K562 (cell line): Measurements from ENCODE around the gene ARF1. TPM values are rescaled to one million over a fixed set of nuclear protein-coding genes. Genes with fewer than 3 reads are reported as not detected.

Source experiments
- ATAC-seq: fragments of 200-7000 bp; cut with Tn5 transposase; 3 replicates; pipeline ENCODE4 v1.9.1; 2020; ENCODE audit warnings: moderate library complexity
- BruUV-seq: library from RNA; stranded (reverse); fragments of 400-500 nt; replicated peaks from 2 replicates; lab custom pipeline; 2021; lab: Mats Ljungman, UMichigan
- CTCF ChIA-PET: fragments of 300-600 bp; formaldehyde crosslinking; extraction: SDS; loops from one replicate; lab custom pipeline; 2021; ENCODE audit warnings: low intra/inter-chr PET ratio; lab: Yijun Ruan, JAX
- POLR2A ChIA-PET: fragments of 300-600, 350-650 bp; sonication (Branson Sonifier 250); formaldehyde crosslinking; extraction: SDS; loops from one replicate; lab custom pipeline; 2021; ENCODE audit warnings: antibody characterized with exemption, inconsistent platforms; lab: Yijun Ruan, JAX
- DNase-seq, 4 experiments: peaks; one replicate each; pipeline versions ENCODE4 v3.0.0 to v3.0.0-alpha.2; 2011 to 2018; ENCODE audit warnings: low spot score in 3 of 4, mixed read lengths in 3 of 4; ENCODE audit errors: extremely low read depth in 1 of 4
- FAIRE-seq: peaks from 2 replicates; lab custom pipeline; 2011; peaks lifted over from hg19 to GRCh38; lab: Jason Lieb, UNC
- H2AFZ ChIP-seq: 2 replicates; pipeline ENCODE4 v1.6.0; 2011; ENCODE audit warnings: low read depth, low read length, control low read depth, inconsistent platforms
- H3K27ac ChIP-seq: fragments of 200-600 bp; 3 replicates; pipeline ENCODE4 v1.8.0; 2011; ENCODE audit warnings: low read depth, mild to moderate bottlenecking, control low read depth, inconsistent platforms, low read length, moderate library complexity, mixed read lengths; ENCODE audit errors: extremely low read depth
- H3K27me3 ChIP-seq, 2 experiments: fragments of 300-600 bp in 1 of 2; 2 replicates in 1 of 2; 3 replicates in 1 of 2; pipeline versions ENCODE4 v1.6.0 to v1.8.0; 2011; ENCODE audit warnings: inconsistent platforms in 2 of 2, low read length in 2 of 2, mild to moderate bottlenecking in 1 of 2, mixed read lengths in 1 of 2, moderate library complexity in 1 of 2; ENCODE audit not compliant: control insufficient read depth in 2 of 2, insufficient read depth in 2 of 2
- H3K36me3 ChIP-seq: fragments of 300-600 bp; 3 replicates; pipeline ENCODE4 v1.8.0; 2011; ENCODE audit warnings: mild to moderate bottlenecking, low read length, inconsistent platforms; ENCODE audit not compliant: control insufficient read depth, insufficient read depth
- H3K4me1 ChIP-seq, 2 experiments: fragments of 200-600 bp in 1 of 2; replicated peaks in 1 of 2; 2 replicates in 1 of 2; 3 replicates in 1 of 2; pipeline versions ENCODE4 v1.5.1 to v1.8.0; 2011; ENCODE audit warnings: inconsistent platforms in 2 of 2, low read length in 2 of 2, mild to moderate bottlenecking in 1 of 2, mixed read lengths in 1 of 2, moderate library complexity in 1 of 2; ENCODE audit not compliant: control insufficient read depth in 2 of 2, insufficient read depth in 2 of 2
- H3K4me2 ChIP-seq: 2 replicates; pipeline ENCODE4 v1.6.1; 2011; ENCODE audit warnings: low read length, control low read depth, inconsistent platforms, mixed read lengths; ENCODE audit not compliant: insufficient read depth
- H3K4me3 ChIP-seq: fragments of 200-600 bp; sonication (generic), shearing (Covaris generic); 2 replicates; pipeline ENCODE4 v1.5.1; 2016; ENCODE audit warnings: control low read depth, inconsistent platforms
- H3K79me2 ChIP-seq: fragments of 200-600 bp; 3 replicates; pipeline ENCODE4 v1.8.0; 2011; ENCODE audit warnings: low read length, inconsistent platforms; ENCODE audit not compliant: control insufficient read depth, insufficient read depth
- H3K9ac ChIP-seq, 2 experiments: 2 replicates each; pipeline versions ENCODE4 v1.6.0 to v1.6.1; 2011; ENCODE audit warnings: low read depth in 2 of 2, low read length in 2 of 2, control low read depth in 1 of 2, inconsistent platforms in 1 of 2, mild to moderate bottlenecking in 1 of 2, mixed read lengths in 1 of 2; ENCODE audit not compliant: insufficient read depth in 1 of 2
- H3K9me1 ChIP-seq: one replicate; pipeline ENCODE4 v1.6.0; 2011; ENCODE audit warnings: inconsistent platforms, mild to moderate bottlenecking, low read length, moderate library complexity; ENCODE audit not compliant: control insufficient read depth, insufficient read depth
- H3K9me3 ChIP-seq: replicated peaks from 2 replicates; pipeline ENCODE4 v1.5.1; 2011; ENCODE audit warnings: low read depth, low read length, inconsistent platforms; ENCODE audit not compliant: control insufficient read depth, insufficient read depth
- H4K20me1 ChIP-seq: replicated peaks from 2 replicates; pipeline ENCODE4 v1.6.1; 2011; ENCODE audit warnings: low read length, inconsistent platforms, mixed read lengths; ENCODE audit not compliant: control insufficient read depth, insufficient read depth
- ETV6 ChIP-seq, 3 experiments: fragments of 150-350 bp in 1 of 3; sonication (generic) in 1 of 3; formaldehyde crosslinking in 1 of 3; IDR thresholded peaks; 2 replicates each; pipeline versions ENCODE4 v1.6.1 to v1.8.0; 2014 to 2022; ENCODE audit warnings: borderline replicate concordance in 2 of 3, low read depth in 2 of 3, antibody characterized with exemption in 1 of 3, low read length in 1 of 3, mild to moderate bottlenecking in 1 of 3, missing genetic modification reagents in 1 of 3
- HCFC1 ChIP-seq: IDR thresholded peaks from 2 replicates; pipeline ENCODE4 v1.6.1; 2012; ENCODE audit warnings: low read depth, low read length, improper control_type of control experiment
- PHF21A ChIP-seq: fragments of 450-650 bp; IDR thresholded peaks from 2 replicates; pipeline ENCODE4 v1.6.1; 2017; ENCODE audit warnings: low read depth, borderline replicate concordance
- RCOR1 ChIP-seq, 2 experiments: IDR thresholded peaks; 2 replicates each; pipeline ENCODE4 v1.6.1; 2012; ENCODE audit warnings: low read depth in 2 of 2, low read length in 2 of 2, borderline replicate concordance in 1 of 2, improper control_type of control experiment in 1 of 2
- THRAP3 ChIP-seq: fragments of 450-650 bp; IDR thresholded peaks from 2 replicates; pipeline ENCODE4 v1.6.1; 2016; ENCODE audit warnings: mild to moderate bottlenecking, inconsistent platforms, borderline replicate concordance
- TOE1 ChIP-seq, 2 experiments: fragments of 450-650 bp in 1 of 2; sonication (generic) in 1 of 2; formaldehyde crosslinking in 1 of 2; IDR thresholded peaks; 2 replicates each; pipeline versions ENCODE4 v1.7.1 to v1.8.0; 2016 to 2022; ENCODE audit warnings: borderline replicate concordance in 2 of 2, mild to moderate bottlenecking in 2 of 2, antibody characterized with exemption in 1 of 2, inconsistent platforms in 1 of 2, low read depth in 1 of 2, missing genetic modification reagents in 1 of 2, moderate library complexity in 1 of 2
- ZFP36 ChIP-seq: fragments of 150-350 bp; IDR thresholded peaks from 2 replicates; pipeline ENCODE4 v1.6.1; 2018; ENCODE audit warnings: low read length, low read depth; ENCODE audit not compliant: partially characterized antibody
- ZFPM2 ChIP-seq: fragments of 250-450 bp; sonication (Bioruptor Pico); IDR thresholded peaks from 2 replicates; pipeline ENCODE4 v1.5.1; 2022; ENCODE audit warnings: mild to moderate bottlenecking
- ZNF551 ChIP-seq: fragments of 250-450 bp; sonication (Bioruptor Pico); IDR thresholded peaks from 2 replicates; pipeline ENCODE4 v1.5.0; 2021; ENCODE audit warnings: mild to moderate bottlenecking, moderate library complexity
- WGBS: fragments of 100-300 bp; shearing (Covaris generic); methylation state at CpG from one replicate; pipeline ENCODE4 v1.1.6; 2016; ENCODE audit warnings: low coverage, mixed read lengths; ENCODE audit not compliant: insufficient coverage; ENCODE audit errors: missing lambda C conversion rate; 5-methylcytosine and 5-hydroxymethylcytosine counted together
- in situ Hi-C: fragments of 300-500 bp; cut with MboI; formaldehyde crosslinking; loops from 4 replicates; pipeline ENCODE4 v1.15.0; 2018; ENCODE audit warnings: inconsistent platforms, mixed read lengths
- intact Hi-C: fragments of 100-400 bp; cut with micrococcal nuclease; formaldehyde crosslinking; loops from 2 replicates; pipeline ENCODE4 v1.14.2; 2022
- polyA plus RNA-seq, 8 experiments: library from polyadenylated mRNA; depleted of rRNA in 4 of 8; stranded (reverse) in 5 of 8; unstranded in 3 of 8; fragments of >200 nt; fragmentation: Nextera tagmentation in 2 of 8; fragmentation: Illumina TruSeq in 1 of 8; extraction: Ambion mirVana in 2 of 8; extraction: Trizol in 1 of 8; gene quantifications; 2 replicates each; pipeline versions ENCODE4 v1.2.1 to v1.2.3, GENCODE V29; 2011 to 2014; ENCODE audit warnings: inconsistent platforms in 1 of 8, missing spikeins in 1 of 8
- total RNA-seq, 7 experiments: library from RNA; depleted of rRNA in 6 of 7; stranded (reverse); fragments of >200 nt in 6 of 7; fragmentation: Illumina TruSeq in 2 of 7; extraction: Trizol in 2 of 7; gene quantifications; 2 replicates each; pipeline versions ENCODE4 v1.2.1 to v1.2.3, GENCODE V29; 2011 to 2021; ENCODE audit warnings: low replicate concordance in 1 of 7

ARF1 gene
- total and polyA plus RNA-seq, 9 of the 15 experiments (the other 6 are each of a cell fraction or from before 2014, with no cell fraction given): 69.8 to 593 (median 325) TPM

DNA sequence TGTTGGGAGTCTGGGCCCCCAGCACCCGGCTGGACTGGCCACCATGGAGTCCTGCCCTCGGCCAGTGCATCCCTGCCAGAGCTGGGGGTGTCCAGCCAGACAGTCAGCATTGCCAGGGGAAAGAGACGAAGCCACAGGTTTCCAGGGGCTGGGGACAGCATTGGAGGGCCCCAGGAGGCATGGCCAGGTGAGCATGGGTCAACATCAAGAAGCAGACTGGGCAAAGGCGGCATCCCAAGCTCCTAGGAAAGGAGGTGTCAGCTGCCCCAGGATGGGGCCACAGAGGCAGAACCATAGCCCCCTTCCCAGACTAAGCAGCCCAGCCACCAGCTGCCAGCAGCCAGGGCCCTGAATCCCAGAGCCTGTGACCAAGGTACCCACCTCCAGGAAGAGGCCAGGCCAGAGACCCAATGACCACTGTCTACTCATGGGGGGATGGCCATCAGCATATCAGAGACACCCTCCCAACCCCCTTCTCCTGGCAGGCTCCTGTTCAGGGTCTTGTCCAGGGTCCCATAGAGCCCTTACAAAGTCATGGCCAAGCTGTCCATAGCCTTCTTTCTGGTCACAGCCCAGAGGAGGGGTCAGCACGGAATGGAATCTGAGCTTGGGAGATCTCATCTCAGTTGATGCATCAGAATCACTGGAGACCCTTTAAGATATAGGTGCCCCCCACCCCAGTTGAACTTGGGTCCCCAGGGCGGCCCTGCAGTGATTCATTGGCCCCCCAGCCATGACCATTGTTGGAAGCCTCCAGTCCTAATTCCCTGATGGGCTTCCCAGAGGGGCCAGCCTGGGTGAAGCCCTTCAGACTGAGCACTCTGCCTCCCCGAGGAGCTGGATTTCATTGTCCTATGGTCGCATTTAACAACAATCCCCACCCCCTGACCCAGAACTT is 43.3 kb upstream of the ARF1 start:
- no peak overlapping the region for H2AFZ ChIP-seq
- no peak overlapping the region for H3K27ac ChIP-seq
- H3K27me3 ChIP-seq: peaks cover 25 to 70% of the 10 kb centered on the region in 2 experiments; a peak in 4 of 5 replicates
- peaks cover 8% of the 10 kb centered on the region for H4K20me1 ChIP-seq
- ATAC-seq (no peak), FAIRE-seq (no peak)
- CTCF ChIA-PET: no interaction called here
- intact Hi-C loops (no loop called here), in situ Hi-C loops (no loop called here)
- no peak overlapping the region for H3K4me3 ChIP-seq
- H3K9me1 ChIP-seq: peaks cover 2% of the 10 kb centered on the region
- no peak overlapping the region for H3K9ac ChIP-seq
- H3K4me1 ChIP-seq: peaks cover 0 to 18% of the 10 kb centered on the region in 2 experiments; a peak in 2 of 5 replicates
- no peak overlapping the region for H3K4me2 ChIP-seq
- WGBS: 0% methylated on average over 8 of the region's 8 CpGs
- TF ChIP-seq ETV6 (IDR thresholded peaks at IDR 0.05; ENCODE audit: borderline replicate concordance in 1 of 2, low read depth in 2 of 2, low read length in 1 of 2): no peak
- TF ChIP-seq ETV6 (CRISPR knock-in tag; IDR thresholded peaks at IDR 0.05; ENCODE audit: borderline replicate concordance): no peak
- TF ChIP-seq PHF21A: no peak
- TF ChIP-seq, all 486 proteins: peak for 0
- no peaks in the 10 kb centered on the region for H3K9me3 ChIP-seq
- no peaks in the 10 kb centered on the region for H3K36me3 ChIP-seq
- DNase-seq: no peak
- POLR2A ChIA-PET: interaction anchor here (1.5 kb wide), 1 partner anchor 10 kb away, joined by 5 read pairs; no protein-coding TSS in a partner anchor
- no TSS peak for BruUV-seq
- no peaks in the 10 kb centered on the region for H3K79me2 ChIP-seq

DNA sequence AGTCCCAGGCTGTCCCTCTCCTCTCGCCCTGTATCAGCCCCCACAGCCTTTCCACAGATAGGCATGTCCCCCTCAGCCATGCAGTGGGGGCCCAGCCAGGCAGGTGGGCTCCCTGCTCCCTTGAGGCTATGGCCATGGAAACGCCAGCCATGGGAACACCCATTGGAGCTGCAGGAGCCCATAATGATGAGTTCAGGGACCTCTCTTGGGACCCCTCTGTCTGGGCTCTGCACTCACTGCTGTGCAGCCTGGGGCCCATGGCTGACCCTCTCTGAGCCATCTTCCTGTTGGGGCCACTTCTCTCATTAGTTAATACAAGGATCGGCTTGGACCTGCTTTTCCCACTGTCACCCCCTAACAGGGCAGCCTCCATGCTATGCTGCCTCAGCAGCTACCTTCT is 42.5 kb upstream of the ARF1 start:
- BruUV-seq: no TSS peak
- CTCF ChIA-PET: no interaction called here
- no peaks in the 10 kb centered on the region for H3K79me2 ChIP-seq
- H3K36me3 ChIP-seq: no peaks in the 10 kb centered on the region
- peaks cover 32 to 77% of the 10 kb centered on the region in 2 experiments; a peak in 4 of 5 replicates for H3K27me3 ChIP-seq
- FAIRE-seq: no peak
- intact Hi-C loops (no loop called here), in situ Hi-C loops (no loop called here)
- H3K4me2 ChIP-seq: no peak overlapping the region
- no peak overlapping the region for H3K27ac ChIP-seq
- peaks cover 10% of the 10 kb centered on the region for H4K20me1 ChIP-seq
- H3K4me3 ChIP-seq: no peak overlapping the region
- H3K9me3 ChIP-seq: no peaks in the 10 kb centered on the region
- peaks cover 0 to 18% of the 10 kb centered on the region in 2 experiments; a peak in 2 of 5 replicates for H3K4me1 ChIP-seq
- POLR2A ChIA-PET: interaction anchor here (1.5 kb wide), 1 partner anchor 9 kb away, joined by 5 read pairs; no protein-coding TSS in a partner anchor
- no peak for ATAC-seq
- no peak overlapping the region for H2AFZ ChIP-seq
- WGBS: 2% methylated on average over 3 of the region's 3 CpGs
- H3K9me1 ChIP-seq: peaks cover 4% of the 10 kb centered on the region
- no peak for TF ChIP-seq ZNF551 (CRISPR knock-in tag)
- TF ChIP-seq ZFPM2 (CRISPR knock-in tag): no peak
- TF ChIP-seq TOE1 (IDR thresholded peaks at IDR 0.05; ENCODE audit: borderline replicate concordance): no peak
- TF ChIP-seq TOE1 (CRISPR knock-in tag; IDR thresholded peaks at IDR 0.05; ENCODE audit: borderline replicate concordance, low read depth): no peak
- no peak for TF ChIP-seq HCFC1
- no peak for TF ChIP-seq RCOR1 (IDR thresholded peaks at IDR 0.05; ENCODE audit: borderline replicate concordance in 1 of 2, low read depth in 2 of 2, low read length in 2 of 2)
- TF ChIP-seq ZFP36: peak; percentile 53
- no peak for TF ChIP-seq THRAP3
- no peak for DNase-seq
- H3K9ac ChIP-seq: no peak overlapping the region
